WTC11 (cell line): ENCODE measurements around the gene ECSCR. TPM values are rescaled to one million over a fixed set of nuclear protein-coding genes. Genes with fewer than 3 reads are reported as not detected.

Experiments
- ATAC-seq: fragments of 200-7000 bp; cut with Tn5 transposase; 2 replicates; pipeline ENCODE4 v1.10.0; 2021; ENCODE audit warnings: mild to moderate bottlenecking, moderate library complexity
- CTCF ChIA-PET: fragments of 300-600 bp; sonication (Branson Sonifier 250); formaldehyde crosslinking; loops from one replicate; lab custom pipeline; 2021; ENCODE audit warnings: antibody characterized with exemption; lab: Charles Lee
- POLR2A ChIA-PET: fragments of 350-600 bp; sonication (Branson Sonifier 250); formaldehyde crosslinking; loops from one replicate; lab custom pipeline; 2021; ENCODE audit warnings: antibody characterized with exemption; lab: Charles Lee
- DNase-seq: peaks from one replicate; pipeline ENCODE4 v3.0.0; 2021; ENCODE audit warnings: low spot score
- H3K27ac Mint-ChIP-seq: 2 replicates; pipeline ENCODE4 v1.8.0; 2021; ENCODE audit warnings: mixed read lengths
- H3K27me3 Mint-ChIP-seq: 2 replicates; pipeline ENCODE4 v1.8.0; 2021; ENCODE audit warnings: low read depth, mild to moderate bottlenecking, moderate library complexity, mixed read lengths
- H3K36me3 Mint-ChIP-seq: 2 replicates; pipeline ENCODE4 v1.8.0; 2021; ENCODE audit warnings: mixed read lengths
- H3K4me1 Mint-ChIP-seq: 2 replicates; pipeline ENCODE4 v1.8.0; 2022; ENCODE audit warnings: mixed read lengths
- H3K4me3 Mint-ChIP-seq: 2 replicates; pipeline ENCODE4 v1.8.0; 2021; ENCODE audit warnings: mild to moderate bottlenecking, moderate library complexity, mixed read lengths
- H3K9me3 Mint-ChIP-seq: 2 replicates; pipeline ENCODE4 v1.8.0; 2021; ENCODE audit warnings: mixed read lengths
- ATF1 ChIP-seq: sonication (generic); formaldehyde crosslinking; IDR thresholded peaks from 2 replicates; pipeline ENCODE4 v1.8.1; 2023; ENCODE audit warnings: mild to moderate bottlenecking, moderate library complexity, missing genetic modification reagents
- CREB1 ChIP-seq: sonication (generic); formaldehyde crosslinking; IDR thresholded peaks from 2 replicates; pipeline ENCODE4 v1.8.0; 2023; ENCODE audit warnings: mild to moderate bottlenecking, missing genetic modification reagents
- ESRRA ChIP-seq: sonication (generic); formaldehyde crosslinking; IDR thresholded peaks from 2 replicates; pipeline ENCODE4 v1.8.1; 2022; ENCODE audit warnings: mild to moderate bottlenecking, missing genetic modification reagents, borderline replicate concordance
- FOXK1 ChIP-seq: sonication (generic); formaldehyde crosslinking; IDR thresholded peaks from 2 replicates; pipeline ENCODE4 v1.8.0; 2022; ENCODE audit warnings: mild to moderate bottlenecking, moderate library complexity, missing genetic modification reagents
- HMGA2 ChIP-seq: fragments of 250-450 bp; sonication (Bioruptor Pico); IDR thresholded peaks from 2 replicates; pipeline ENCODE4 v1.4.0; 2021; ENCODE audit warnings: mild to moderate bottlenecking, moderate library complexity
- JAZF1 ChIP-seq: fragments of 250-450 bp; sonication (Bioruptor Pico); IDR thresholded peaks from 2 replicates; pipeline ENCODE4 v1.9.0; 2021; ENCODE audit warnings: moderate library complexity, mild to moderate bottlenecking, inconsistent platforms
- MXD4 ChIP-seq: fragments of 250-450 bp; sonication (Bioruptor Pico); IDR thresholded peaks from 2 replicates; pipeline ENCODE4 v1.8.0; 2021; ENCODE audit warnings: mild to moderate bottlenecking, moderate library complexity, borderline replicate concordance
- RORB ChIP-seq: fragments of 250-450 bp; sonication (Bioruptor Pico); IDR thresholded peaks from 2 replicates; pipeline ENCODE4 v1.9.0; 2021; ENCODE audit warnings: mild to moderate bottlenecking
- SMAD4 ChIP-seq: sonication (generic); formaldehyde crosslinking; IDR thresholded peaks from 2 replicates; pipeline ENCODE4 v1.8.0; 2022; ENCODE audit warnings: mild to moderate bottlenecking, missing genetic modification reagents
- ZBTB21 ChIP-seq: sonication (generic); formaldehyde crosslinking; IDR thresholded peaks from 2 replicates; pipeline ENCODE4 v1.8.1; 2023; ENCODE audit warnings: mild to moderate bottlenecking, missing genetic modification reagents, borderline replicate concordance
- ZNF219 ChIP-seq: sonication (generic); formaldehyde crosslinking; IDR thresholded peaks from 2 replicates; pipeline ENCODE4 v1.8.0; 2023; ENCODE audit warnings: missing genetic modification reagents, mild to moderate bottlenecking, borderline replicate concordance
- ZNF396 ChIP-seq: fragments of 250-450 bp; sonication (Bioruptor Pico); IDR thresholded peaks from 2 replicates; pipeline ENCODE4 v1.8.0; 2021; ENCODE audit warnings: mild to moderate bottlenecking, moderate library complexity, borderline replicate concordance
- ZNF423 ChIP-seq: fragments of 250-450 bp; sonication (Bioruptor Pico); IDR thresholded peaks from 2 replicates; pipeline ENCODE4 v2.1.2; 2022; ENCODE audit warnings: mild to moderate bottlenecking, moderate library complexity
- ZNF671 ChIP-seq: fragments of 250-450 bp; sonication (Bioruptor Pico); IDR thresholded peaks from 2 replicates; pipeline ENCODE4 v1.8.0; 2021; ENCODE audit warnings: mild to moderate bottlenecking
- total RNA-seq: library from RNA; stranded (reverse); gene quantifications from 3 replicates; pipeline ENCODE4 v1.2.3, GENCODE V29; 2021
- TF ChIP-seq, protein P1 (sequence below): sonication (generic); formaldehyde crosslinking; IDR thresholded peaks from 2 replicates; pipeline ENCODE4 v1.8.0; 2022; ENCODE audit warnings: mild to moderate bottlenecking, missing genetic modification reagents
- TF ChIP-seq, protein P2 (sequence below): sonication (generic); formaldehyde crosslinking; IDR thresholded peaks from 2 replicates; pipeline ENCODE4 v1.8.1; 2023; ENCODE audit warnings: mild to moderate bottlenecking, missing genetic modification reagents, moderate library complexity
- TF ChIP-seq, protein P3 (sequence below): fragments of 250-450 bp; sonication (Bioruptor Pico); IDR thresholded peaks from 2 replicates; pipeline ENCODE4 v1.9.0; 2021; ENCODE audit warnings: mild to moderate bottlenecking
- TF ChIP-seq, protein P4 (sequence below): sonication (generic); formaldehyde crosslinking; IDR thresholded peaks from 2 replicates; pipeline ENCODE4 v1.8.1; 2023; ENCODE audit warnings: mild to moderate bottlenecking, missing genetic modification reagents, borderline replicate concordance
- TF ChIP-seq, protein P5 (sequence below): sonication (generic); formaldehyde crosslinking; IDR thresholded peaks from 2 replicates; pipeline ENCODE4 v1.8.1; 2022; ENCODE audit warnings: mild to moderate bottlenecking, missing genetic modification reagents, moderate library complexity, borderline replicate concordance
- TF ChIP-seq, protein P6 (sequence below): sonication (generic); formaldehyde crosslinking; IDR thresholded peaks from 2 replicates; pipeline ENCODE4 v1.8.0; 2022; ENCODE audit warnings: mild to moderate bottlenecking, missing genetic modification reagents
- TF ChIP-seq, protein P7 (sequence below): sonication (generic); formaldehyde crosslinking; IDR thresholded peaks from 2 replicates; pipeline ENCODE4 v1.8.1; 2022; ENCODE audit warnings: low read depth, mild to moderate bottlenecking, moderate library complexity, missing genetic modification reagents, borderline replicate concordance

ECSCR gene
- total RNA-seq, 1 experiment from 2014 or later = 2.7 TPM

DNA sequence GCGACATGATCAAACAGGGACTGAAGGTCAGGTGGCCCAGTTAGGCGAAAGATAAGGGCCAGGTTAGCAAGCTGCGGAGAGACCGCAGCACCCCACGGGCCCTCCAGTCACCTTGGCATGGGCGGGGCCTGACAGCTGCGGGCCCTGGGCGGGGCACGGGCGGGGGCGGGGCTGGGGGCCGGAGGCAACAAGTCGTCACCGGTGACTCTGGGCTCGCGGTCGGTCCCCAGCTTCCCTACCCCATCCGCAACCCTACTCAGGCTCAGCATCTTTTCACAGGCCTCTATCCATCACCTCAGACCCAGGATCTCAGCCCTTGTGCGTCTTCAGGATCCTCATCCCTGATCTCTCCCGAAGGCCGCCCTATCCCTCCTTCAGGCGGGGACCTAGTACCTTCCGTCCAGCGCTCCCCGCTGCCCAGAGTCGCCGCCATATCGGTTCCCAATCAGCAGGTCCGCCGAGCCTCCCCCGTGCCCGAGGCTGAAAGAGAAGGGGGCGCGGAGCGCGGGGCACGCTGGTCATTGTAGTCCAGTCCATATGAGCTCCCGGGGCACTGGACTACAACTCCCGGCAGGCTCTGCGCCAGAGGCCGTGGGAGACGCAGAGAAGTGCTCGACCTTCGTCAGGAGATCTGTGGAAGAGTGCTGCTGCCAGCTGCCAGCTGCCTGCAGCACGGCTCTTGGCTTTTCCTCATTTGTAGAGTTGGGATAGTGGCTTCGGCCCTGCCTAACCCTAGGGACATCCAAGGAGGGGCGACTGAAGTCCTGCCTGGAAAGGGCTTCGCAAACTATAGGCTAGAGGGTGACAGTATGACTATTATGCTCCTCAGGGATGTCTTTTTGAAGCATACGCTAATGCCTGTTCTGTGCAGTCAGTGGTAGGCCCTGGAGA lies 23.3 kb downstream of the ECSCR start, which contains the start of gene DNAJC18 (continued):
- TF ChIP-seq MXD4 (CRISPR knock-in tag) (no peak), SMAD4 (CRISPR knock-in tag) (no peak), JAZF1 (no peak), CREB1 (CRISPR knock-in tag) (no peak), ZNF671 (CRISPR knock-in tag) (no peak), ESRRA (CRISPR knock-in tag) (no peak), ZNF396 (CRISPR knock-in tag) (no peak)
- TF ChIP-seq, protein P1, sequence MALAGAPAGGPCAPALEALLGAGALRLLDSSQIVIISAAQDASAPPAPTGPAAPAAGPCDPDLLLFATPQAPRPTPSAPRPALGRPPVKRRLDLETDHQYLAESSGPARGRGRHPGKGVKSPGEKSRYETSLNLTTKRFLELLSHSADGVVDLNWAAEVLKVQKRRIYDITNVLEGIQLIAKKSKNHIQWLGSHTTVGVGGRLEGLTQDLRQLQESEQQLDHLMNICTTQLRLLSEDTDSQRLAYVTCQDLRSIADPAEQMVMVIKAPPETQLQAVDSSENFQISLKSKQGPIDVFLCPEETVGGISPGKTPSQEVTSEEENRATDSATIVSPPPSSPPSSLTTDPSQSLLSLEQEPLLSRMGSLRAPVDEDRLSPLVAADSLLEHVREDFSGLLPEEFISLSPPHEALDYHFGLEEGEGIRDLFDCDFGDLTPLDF (CRISPR knock-in tag) = no peak
- TF ChIP-seq, protein P2, sequence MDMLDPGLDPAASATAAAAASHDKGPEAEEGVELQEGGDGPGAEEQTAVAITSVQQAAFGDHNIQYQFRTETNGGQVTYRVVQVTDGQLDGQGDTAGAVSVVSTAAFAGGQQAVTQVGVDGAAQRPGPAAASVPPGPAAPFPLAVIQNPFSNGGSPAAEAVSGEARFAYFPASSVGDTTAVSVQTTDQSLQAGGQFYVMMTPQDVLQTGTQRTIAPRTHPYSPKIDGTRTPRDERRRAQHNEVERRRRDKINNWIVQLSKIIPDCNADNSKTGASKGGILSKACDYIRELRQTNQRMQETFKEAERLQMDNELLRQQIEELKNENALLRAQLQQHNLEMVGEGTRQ (CRISPR knock-in tag) = peak; percentile 63
- TF ChIP-seq, protein P3, sequence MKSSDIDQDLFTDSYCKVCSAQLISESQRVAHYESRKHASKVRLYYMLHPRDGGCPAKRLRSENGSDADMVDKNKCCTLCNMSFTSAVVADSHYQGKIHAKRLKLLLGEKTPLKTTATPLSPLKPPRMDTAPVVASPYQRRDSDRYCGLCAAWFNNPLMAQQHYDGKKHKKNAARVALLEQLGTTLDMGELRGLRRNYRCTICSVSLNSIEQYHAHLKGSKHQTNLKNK (CRISPR knock-in tag) = no peak
- TF ChIP-seq, protein P4, sequence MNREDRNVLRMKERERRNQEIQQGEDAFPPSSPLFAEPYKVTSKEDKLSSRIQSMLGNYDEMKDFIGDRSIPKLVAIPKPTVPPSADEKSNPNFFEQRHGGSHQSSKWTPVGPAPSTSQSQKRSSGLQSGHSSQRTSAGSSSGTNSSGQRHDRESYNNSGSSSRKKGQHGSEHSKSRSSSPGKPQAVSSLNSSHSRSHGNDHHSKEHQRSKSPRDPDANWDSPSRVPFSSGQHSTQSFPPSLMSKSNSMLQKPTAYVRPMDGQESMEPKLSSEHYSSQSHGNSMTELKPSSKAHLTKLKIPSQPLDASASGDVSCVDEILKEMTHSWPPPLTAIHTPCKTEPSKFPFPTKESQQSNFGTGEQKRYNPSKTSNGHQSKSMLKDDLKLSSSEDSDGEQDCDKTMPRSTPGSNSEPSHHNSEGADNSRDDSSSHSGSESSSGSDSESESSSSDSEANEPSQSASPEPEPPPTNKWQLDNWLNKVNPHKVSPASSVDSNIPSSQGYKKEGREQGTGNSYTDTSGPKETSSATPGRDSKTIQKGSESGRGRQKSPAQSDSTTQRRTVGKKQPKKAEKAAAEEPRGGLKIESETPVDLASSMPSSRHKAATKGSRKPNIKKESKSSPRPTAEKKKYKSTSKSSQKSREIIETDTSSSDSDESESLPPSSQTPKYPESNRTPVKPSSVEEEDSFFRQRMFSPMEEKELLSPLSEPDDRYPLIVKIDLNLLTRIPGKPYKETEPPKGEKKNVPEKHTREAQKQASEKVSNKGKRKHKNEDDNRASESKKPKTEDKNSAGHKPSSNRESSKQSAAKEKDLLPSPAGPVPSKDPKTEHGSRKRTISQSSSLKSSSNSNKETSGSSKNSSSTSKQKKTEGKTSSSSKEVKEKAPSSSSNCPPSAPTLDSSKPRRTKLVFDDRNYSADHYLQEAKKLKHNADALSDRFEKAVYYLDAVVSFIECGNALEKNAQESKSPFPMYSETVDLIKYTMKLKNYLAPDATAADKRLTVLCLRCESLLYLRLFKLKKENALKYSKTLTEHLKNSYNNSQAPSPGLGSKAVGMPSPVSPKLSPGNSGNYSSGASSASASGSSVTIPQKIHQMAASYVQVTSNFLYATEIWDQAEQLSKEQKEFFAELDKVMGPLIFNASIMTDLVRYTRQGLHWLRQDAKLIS (CRISPR knock-in tag) = no peak
- TF ChIP-seq, protein P5, sequence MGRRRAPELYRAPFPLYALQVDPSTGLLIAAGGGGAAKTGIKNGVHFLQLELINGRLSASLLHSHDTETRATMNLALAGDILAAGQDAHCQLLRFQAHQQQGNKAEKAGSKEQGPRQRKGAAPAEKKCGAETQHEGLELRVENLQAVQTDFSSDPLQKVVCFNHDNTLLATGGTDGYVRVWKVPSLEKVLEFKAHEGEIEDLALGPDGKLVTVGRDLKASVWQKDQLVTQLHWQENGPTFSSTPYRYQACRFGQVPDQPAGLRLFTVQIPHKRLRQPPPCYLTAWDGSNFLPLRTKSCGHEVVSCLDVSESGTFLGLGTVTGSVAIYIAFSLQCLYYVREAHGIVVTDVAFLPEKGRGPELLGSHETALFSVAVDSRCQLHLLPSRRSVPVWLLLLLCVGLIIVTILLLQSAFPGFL (CRISPR knock-in tag) = no peak
- TF ChIP-seq, all 79 proteins: peak for 12

DNA sequence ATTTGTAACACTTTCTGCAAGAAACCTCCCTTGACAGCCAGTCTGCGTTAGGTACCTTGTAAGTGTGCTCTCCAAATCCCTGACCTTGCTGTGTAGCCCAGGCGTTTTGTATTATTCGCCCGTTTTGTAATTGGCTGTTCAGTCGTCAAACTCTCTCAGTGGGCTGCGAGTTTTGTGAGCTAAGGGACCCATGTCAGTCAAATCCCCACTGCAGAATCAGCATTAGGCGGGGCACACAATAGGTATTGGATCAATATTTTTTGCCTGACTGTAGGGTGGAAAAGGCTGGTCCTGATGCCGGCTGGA lies 23.9 kb downstream of the ECSCR start:
- no peak for TF ChIP-seq HMGA2 (CRISPR knock-in tag)
- Mint-ChIP-seq H3K4me3 (peak overlapping the region; percentile 95), H3K27me3 (peaks cover 4% of the 10 kb centered on the region; the same call in 1 of the 2 replicates), H3K9me3 (no peaks in the 10 kb centered on the region), H3K27ac (peak overlapping the region; percentile 20; the same call in 1 of the 2 replicates), H3K4me1 (peaks cover 27% of the 10 kb centered on the region), H3K36me3 (peaks cover 6% of the 10 kb centered on the region; the same call in 1 of the 2 replicates)
- no peak for ATAC-seq
- no peak for DNase-seq
- ChIA-PET CTCF (interaction anchor here (0.9 to 3.5 kb wide), 13 partner anchors 16 to 934 kb away, joined by 3 to 25 read pairs (median 6); no protein-coding TSS in a partner anchor), POLR2A (interaction anchor here (0.7 to 1.4 kb wide), 8 partner anchors 8 to 123 kb away, joined by 3 to 7 read pairs (median 4); partner anchors contain the start of gene SPATA24)

DNA sequence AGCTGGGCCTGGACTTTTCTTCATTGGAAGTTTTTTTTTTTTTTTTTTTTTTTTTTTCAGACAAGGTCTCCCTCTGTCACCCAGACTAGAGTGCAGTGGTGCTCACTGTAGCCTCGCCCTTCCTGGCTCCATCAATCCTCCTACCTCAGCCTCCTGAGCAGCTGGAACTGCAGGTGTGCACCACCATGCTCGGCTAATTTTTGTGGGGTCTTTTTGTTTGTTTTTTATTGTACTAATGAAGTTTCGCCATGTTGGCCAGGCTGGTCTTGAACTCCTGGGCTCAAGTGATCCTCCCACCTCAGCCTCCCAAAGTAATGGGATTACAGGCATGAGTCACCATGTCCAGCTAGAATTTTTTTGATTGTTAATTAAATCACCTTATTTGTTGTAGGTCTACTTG lies 26.9 kb downstream of the ECSCR start:
- Mint-ChIP-seq H3K4me1 (peaks cover 25% of the 10 kb centered on the region), H3K36me3 (peaks cover 6% of the 10 kb centered on the region; the same call in 1 of the 2 replicates), H3K4me3 (no peak overlapping the region), H3K27ac (no peak overlapping the region), H3K27me3 (no peaks in the 10 kb centered on the region), H3K9me3 (no peaks in the 10 kb centered on the region)
- POLR2A ChIA-PET = no interaction called here
- DNase-seq = no peak
- CTCF ChIA-PET = no interaction called here
- ATAC-seq = no peak
- TF ChIP-seq RORB (no peak), ZNF219 (CRISPR knock-in tag) (no peak), ZBTB21 (CRISPR knock-in tag) (no peak), ATF1 (CRISPR knock-in tag) (no peak), ZNF423 (CRISPR knock-in tag) (no peak), FOXK1 (CRISPR knock-in tag) (no peak)
- TF ChIP-seq, protein P1 (CRISPR knock-in tag) = no peak
- TF ChIP-seq, protein P6, sequence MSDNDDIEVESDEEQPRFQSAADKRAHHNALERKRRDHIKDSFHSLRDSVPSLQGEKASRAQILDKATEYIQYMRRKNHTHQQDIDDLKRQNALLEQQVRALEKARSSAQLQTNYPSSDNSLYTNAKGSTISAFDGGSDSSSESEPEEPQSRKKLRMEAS (CRISPR knock-in tag) = no peak
- TF ChIP-seq, protein P3 (CRISPR knock-in tag) = no peak
- TF ChIP-seq, protein P7, sequence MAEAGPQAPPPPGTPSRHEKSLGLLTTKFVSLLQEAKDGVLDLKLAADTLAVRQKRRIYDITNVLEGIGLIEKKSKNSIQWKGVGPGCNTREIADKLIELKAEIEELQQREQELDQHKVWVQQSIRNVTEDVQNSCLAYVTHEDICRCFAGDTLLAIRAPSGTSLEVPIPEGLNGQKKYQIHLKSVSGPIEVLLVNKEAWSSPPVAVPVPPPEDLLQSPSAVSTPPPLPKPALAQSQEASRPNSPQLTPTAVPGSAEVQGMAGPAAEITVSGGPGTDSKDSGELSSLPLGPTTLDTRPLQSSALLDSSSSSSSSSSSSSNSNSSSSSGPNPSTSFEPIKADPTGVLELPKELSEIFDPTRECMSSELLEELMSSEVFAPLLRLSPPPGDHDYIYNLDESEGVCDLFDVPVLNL (CRISPR knock-in tag) = no peak
